Neural progenitor cell (in vitro differentiated cells): ENCODE measurements around the gene LTBP1.

Experiments
- EZH2 ChIP-seq: fragments of 200-600 bp; sonication (generic); IDR thresholded peaks from 2 replicates; pipeline ENCODE4 v1.6.1; 2017; ENCODE audit warnings: antibody characterized with exemption, mild to moderate bottlenecking, moderate library complexity
- TF ChIP-seq, protein P1 (sequence below): fragments of 200-600 bp; sonication (generic); IDR thresholded peaks from 2 replicates; pipeline ENCODE4 v1.5.1; 2017; ENCODE audit warnings: antibody characterized with exemption, mild to moderate bottlenecking

DNA sequence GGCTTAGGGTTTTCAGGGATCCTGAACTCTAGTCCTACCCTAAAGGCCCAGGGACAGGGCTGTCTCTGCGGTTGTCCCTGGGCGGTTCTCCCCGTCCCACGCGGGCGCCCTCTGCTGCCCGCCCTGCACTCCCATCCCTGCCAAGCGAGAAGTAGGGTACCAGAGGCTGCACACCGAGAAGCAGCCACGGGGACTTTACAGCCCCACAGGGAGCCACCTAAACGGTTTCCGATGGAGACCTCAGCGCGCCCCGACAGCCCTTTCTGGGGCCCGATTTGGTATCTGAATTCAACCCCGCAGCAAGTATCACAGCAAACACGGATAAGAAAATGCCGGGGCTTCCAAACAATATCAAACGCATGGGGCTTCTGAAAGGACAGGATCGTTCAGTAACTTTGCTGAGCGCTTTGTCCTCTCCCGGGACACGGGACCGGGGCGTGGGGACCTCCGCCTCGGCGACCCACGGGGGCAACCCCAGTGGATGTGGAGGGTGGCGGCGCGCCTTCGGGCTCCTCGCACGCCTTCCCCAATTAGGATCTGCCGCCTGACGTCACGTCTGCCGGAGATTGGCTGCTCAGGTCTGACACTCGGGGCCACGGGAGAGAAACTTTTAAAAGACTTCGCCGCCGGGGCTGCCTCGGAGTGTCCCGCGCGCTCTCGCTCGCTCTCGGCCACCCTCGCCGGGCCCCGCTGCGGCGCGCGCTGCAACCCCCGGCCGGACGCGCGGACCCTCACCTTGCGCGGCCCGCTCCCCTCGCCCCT lies at the start of gene LTBP1:
- TF ChIP-seq, protein P1, sequence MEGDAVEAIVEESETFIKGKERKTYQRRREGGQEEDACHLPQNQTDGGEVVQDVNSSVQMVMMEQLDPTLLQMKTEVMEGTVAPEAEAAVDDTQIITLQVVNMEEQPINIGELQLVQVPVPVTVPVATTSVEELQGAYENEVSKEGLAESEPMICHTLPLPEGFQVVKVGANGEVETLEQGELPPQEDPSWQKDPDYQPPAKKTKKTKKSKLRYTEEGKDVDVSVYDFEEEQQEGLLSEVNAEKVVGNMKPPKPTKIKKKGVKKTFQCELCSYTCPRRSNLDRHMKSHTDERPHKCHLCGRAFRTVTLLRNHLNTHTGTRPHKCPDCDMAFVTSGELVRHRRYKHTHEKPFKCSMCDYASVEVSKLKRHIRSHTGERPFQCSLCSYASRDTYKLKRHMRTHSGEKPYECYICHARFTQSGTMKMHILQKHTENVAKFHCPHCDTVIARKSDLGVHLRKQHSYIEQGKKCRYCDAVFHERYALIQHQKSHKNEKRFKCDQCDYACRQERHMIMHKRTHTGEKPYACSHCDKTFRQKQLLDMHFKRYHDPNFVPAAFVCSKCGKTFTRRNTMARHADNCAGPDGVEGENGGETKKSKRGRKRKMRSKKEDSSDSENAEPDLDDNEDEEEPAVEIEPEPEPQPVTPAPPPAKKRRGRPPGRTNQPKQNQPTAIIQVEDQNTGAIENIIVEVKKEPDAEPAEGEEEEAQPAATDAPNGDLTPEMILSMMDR, result peak; percentile 85
- TF ChIP-seq EZH2, result no peak
